Right renal pelvis (tissue), 4 donors: ENCODE measurements around the gene PLEKHF1. TPM values are rescaled to one million over a fixed set of nuclear protein-coding genes. Genes with fewer than 3 reads are reported as not detected.
"Not testable (repeated sequence)": the region's sequence is repeated elsewhere in the genome, so short reads cannot be mapped to it uniquely, and the experiment has no call there.

Experiments used
- DNase-seq, 4 donors: peaks; one replicate each; pipeline ENCODE4 v3.0.0-alpha.2; 2013; ENCODE audit warnings: low read depth in 4 of 4, low spot score in 3 of 4, missing footprints in 1 of 4
- polyA plus RNA-seq, 4 donors: library from polyadenylated mRNA; unstranded; fragments of 120-200 nt; gene quantifications; one replicate each; pipeline ENCODE4 v1.2.1, GENCODE V29; 2013; ENCODE audit not compliant: insufficient read length in 4 of 4

PLEKHF1 gene, protein sequence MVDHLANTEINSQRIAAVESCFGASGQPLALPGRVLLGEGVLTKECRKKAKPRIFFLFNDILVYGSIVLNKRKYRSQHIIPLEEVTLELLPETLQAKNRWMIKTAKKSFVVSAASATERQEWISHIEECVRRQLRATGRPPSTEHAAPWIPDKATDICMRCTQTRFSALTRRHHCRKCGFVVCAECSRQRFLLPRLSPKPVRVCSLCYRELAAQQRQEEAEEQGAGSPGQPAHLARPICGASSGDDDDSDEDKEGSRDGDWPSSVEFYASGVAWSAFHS
- polyA plus RNA-seq: 1 to 10 TPM; 1.5 to 2.4 (median 1.5) TPM

DNA sequence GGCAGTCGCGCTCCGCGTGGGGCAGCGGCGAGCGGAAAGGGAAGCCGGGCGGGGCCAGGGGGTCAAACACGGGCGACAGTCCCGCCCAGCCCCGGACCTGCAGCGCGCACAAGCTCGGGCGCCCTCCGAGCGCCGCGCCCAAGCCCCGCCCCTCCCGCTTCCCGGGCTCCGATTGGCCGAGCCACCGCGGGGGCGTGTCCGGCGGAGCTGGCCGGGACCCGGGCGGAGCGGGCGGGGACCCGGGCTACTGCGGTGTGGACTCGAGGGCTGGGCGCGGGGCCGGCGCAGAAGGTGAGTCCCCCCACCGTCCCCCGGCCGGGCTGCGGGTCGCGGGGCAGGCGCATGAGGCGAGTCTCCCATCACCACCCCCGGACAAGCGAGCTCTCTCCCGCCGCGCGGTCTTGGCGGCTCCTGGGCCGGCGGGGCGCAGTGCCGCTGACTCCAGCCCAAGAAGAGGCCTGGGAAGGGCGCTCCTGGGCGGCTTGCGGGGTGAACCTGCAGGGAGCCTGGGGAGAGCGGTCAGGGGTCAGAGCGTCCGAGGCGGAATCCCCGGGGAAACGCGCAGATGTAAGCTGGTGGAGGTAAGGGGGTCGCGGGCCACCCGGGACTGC, at the start of gene PLEKHF1:
TSS of gene PLEKHF1 (plus strand) at position 247 of the 611 bp plus-strand sequence. CDS start 8,379 bp downstream, outside the sequence.
- peak; percentile 68 to 75 (median 70) for DNase-seq

DNA sequence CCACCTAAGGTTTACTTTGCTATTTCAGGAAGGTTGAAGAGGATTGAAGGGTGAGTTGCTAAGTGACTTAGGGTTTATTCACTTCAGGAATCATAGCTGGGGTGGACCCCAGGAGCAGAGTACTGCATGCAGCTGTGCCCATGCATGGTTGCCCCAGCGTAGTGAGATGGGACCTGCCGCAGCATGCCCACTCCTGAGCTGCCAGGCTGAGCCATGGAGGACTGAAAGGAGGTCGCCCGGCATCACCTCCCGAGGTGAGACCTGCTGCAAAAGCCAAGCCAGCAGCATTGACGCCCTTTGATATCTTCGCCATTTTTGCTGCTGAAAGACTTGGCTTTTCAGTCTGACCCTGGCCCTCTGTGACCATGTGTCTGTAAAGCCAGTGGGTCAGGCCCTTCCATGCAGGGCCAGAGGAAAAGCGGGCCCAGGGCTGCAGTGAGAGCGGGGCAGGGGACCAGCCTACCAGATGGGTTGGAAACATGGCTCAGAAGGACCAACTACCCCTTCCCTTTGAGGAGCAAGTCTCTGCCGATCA, 49.3 kb upstream of the PLEKHF1 start:
- DNase-seq: no peak

DNA sequence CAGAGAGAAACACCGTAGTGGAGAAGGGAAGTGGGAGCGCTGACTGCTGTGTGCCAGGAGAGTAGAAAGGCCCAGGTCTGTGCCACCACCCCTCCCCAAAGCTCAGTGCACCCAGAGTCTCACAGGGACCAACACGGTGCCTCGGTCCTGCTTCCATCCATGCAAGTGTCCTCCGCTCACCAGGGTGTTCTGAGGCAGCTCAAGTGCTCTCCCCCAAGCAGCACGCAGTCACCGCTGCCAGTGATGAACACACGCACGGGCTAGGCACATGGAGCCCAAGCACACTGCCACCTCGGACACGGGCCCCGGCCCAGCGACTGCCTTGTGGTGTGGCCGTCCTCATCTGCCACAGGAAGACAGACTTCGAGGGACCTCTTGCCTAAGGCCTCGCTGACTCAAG, 48.7 kb upstream of the PLEKHF1 start:
- DNase-seq: no peak

DNA sequence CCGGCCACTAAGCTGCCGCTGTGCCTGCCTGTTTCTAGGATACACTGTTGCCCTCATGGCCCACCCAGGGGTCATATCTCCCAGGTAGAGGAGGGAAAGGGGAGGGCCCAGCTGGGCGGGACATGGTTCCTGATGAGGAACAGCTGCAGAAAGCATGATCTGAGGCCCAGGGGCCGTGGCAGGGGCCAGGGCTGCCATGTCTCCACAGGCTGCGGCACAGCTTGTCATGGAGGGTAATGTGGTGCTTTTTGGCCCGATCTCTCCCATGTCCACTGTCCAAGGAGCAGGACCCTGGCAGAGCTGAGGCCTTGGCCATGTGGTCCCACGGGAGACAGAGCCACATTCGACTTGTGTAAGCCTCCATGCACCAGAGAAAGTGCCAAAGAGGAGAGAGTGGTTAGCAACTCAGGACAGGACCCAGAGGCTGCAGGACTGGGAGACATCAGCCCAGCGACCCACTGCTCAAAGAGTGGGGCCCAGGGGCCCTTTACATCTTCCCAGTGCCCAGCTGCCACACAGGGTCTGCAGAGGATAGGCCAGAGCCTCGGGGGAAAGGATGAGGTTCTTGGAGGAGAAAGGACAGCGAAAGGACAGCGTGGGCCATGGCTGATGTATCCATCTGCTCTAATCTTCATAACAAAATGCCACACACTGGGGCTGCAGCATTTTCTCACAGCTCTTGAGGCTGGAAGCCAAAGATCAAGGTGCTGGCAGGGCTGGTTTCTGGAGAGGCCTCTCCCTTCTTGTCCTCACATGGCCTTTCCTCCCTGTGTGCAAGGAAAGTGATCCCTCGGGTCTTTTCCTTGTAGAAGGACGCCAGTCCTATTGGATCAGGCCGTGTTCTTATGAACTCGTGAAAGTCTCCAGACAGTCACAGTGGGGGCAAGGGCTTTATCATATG, 47.6 kb upstream of the PLEKHF1 start:
- DNase-seq: no peak

DNA sequence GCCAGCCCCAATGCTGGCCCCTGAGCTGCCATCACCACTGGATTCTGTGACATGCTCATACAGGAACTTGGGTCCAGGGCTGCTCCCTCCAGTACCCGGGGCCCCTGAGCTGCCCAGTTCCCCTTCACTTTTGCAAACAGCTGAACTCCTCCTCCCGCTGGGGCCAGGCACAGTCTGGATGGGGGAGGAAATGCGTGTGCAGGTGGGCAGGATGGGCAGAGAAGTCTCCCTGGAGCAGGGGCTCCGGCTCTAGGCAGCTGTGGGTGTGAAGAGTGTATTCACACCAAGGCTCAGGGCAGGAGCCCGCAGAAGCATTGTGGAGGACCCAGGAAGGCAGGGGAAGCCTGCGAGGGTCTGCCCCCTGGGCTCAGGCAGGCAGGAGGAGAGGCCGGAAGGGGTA, 46.8 kb upstream of the PLEKHF1 start:
- DNase-seq: no peak

DNA sequence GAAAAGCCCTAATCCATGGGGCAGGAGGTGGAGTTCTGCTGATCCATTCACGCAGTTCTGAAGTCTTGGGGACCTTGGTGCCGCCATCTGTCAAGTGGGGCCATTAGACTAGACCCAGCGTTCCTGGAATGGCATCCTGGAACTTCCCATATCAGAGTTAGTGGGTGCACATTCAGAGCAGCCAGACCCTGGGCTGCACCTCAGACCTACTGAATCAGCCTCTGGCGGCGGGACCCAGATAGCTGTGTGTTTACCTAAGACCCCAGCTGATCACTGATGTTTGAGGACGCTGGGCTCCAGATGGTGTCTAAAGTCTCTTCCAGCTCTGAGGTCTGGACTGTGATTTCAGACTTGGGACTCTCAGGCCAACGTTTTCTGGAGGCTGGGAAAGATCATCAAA, 46.4 kb upstream of the PLEKHF1 start:
- DNase-seq: no peak

DNA sequence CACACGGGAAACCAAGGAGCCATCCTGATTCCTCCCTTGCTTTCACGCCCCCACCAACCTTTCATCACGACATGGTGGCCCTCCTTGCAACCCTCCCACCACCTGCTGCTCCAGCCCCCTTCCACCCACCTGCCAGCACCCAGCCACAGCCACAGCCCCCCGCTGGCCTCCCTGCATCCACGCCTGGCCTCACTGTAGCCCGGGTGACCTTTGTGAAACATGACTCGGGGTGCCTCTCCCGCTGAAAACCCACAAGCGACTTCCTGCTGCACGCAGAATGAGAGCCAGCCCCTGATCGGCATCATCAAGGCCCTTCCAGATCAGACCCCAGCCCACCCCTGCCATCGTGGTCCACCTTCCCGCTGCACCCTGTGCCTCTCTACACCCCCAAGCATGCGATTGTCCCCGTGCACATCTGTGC, 44.3 kb upstream of the PLEKHF1 start:
- no peak for DNase-seq

DNA sequence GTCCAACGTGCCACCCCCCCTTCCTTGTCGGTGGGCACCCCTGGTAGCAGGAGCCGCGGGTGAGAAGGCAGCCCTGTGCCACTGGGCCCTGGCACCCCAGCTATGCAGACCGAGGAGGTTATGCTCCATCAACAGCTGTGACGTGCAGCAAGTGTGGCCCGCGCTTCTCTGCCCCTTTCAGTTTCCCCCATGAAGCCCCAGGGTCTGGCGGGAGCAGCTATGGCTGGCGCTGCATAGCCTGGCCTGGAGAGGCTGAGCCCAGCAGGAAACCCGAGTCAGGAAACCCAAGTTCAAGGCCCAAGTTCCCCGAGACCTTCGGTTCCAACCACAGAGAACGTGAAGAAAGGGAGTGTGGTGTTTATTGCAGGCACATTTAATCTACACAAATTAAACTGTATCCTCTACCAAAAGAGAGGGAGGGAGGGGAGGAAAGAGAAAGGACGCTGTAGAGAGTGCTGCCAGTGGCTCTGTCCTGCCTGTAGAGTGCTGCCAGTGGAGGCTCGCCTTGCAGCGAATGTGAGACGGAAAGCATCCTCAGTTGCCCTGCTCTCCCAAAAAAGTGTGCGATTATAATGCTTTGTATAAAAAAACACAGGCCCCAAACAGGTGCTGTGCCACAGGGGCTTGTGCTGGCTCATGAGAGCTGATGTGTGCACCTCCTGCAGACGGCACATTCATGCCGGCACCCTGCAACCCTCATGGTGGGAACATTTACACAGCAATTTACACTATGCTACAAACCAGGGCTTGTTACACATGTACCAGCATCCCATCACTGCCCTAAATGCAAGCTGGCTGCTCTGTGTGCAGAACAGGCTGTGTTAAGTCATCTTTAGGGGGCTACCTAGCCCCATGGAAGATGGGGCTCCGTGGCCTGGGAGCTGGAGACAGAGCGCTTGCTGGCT, 42.8 kb upstream of the PLEKHF1 start:
- DNase-seq: no peak

DNA sequence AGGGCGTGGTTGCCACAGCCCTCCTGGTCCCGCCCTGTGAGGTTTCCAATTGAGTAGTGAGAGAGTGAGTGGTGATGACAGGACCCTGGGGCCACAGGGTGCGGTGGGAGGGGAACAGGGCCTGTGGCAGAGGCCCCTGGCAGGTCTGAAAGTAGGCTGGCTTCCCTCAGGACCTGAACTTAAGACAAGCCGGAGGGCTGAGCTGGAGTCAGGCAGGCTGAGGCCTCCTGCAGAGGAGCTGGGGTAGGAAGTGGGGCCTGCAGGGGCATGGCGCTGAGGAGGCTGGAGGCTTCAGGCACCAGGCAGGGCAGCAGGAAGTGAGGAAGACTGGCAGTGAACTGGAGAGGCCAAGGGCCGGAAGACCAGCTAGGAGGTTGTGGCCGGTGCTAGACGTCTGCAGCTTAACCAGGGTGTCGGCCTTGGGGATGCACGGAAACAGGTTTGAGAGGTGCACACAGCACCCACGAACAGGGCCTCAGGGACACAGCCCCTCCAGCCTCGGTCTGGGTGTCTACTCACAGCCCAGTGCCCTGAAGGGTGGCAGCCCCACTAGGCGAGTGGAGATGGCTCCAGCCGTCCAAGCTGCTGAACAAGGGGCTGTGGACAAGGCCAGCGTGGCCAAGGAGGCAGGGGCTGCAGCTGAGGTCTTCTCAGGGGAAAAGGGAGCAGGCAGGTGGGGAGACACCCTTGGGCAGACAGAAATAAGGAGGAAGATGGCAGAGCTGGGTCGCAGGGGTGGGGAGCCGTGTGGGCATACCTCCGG, 41.4 kb upstream of the PLEKHF1 start:
- DNase-seq: no peak

DNA sequence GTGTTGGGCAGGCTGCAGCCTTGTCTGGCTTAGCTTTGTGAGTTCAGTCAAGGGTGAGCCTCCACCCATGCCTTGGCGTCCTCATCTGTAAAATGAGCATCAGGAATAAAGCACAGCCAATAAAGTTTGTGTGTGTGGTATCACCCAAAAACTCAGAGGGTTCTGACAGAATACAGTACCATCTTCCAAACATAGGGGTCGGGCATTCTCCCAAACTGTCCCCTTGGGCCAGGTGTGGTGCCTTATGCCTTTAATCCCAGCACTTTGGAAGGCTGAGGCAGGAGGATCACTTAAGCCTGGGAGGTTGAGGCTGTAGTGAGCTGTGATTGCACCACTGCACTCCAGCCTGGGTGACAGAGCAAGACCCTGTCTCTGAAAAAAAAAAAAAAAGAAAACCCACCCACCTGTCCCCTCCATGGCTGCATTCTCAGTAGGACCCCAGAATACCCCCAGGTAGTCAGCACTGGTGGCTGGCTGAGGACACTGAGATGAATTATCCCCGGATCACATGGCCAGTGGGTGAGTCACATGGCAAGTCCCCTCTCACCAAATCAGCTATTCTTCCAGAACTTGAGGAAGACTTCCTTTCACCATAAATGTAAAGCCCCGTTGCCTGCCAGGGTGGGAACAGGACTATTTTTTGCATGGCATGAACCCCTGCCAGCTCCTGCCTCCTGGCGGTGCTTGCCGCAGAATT, 40.6 kb upstream of the PLEKHF1 start:
- DNase-seq: no peak

DNA sequence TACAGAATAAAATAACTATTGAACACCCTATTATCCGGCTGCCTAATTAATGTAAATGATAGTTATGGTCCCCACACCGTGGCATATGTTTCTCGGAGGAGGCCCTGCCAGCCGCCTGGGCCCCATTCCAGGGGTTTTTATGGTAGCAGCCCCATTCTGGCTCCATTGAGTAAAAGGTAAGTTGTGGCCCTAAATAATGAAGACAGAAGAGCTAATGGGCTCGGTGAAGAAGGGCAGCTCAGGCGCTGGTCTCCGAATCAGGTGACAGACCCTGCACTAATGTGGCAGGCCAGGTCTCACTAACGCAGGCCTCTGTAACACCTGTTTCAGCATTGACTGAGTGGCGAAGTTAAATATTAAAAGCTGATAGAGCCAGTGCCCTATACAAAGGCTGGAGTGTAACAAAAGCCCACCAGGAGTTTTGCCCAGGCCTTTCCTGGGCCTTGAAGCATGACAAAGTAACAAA, 40.0 kb upstream of the PLEKHF1 start:
- no peak for DNase-seq

DNA sequence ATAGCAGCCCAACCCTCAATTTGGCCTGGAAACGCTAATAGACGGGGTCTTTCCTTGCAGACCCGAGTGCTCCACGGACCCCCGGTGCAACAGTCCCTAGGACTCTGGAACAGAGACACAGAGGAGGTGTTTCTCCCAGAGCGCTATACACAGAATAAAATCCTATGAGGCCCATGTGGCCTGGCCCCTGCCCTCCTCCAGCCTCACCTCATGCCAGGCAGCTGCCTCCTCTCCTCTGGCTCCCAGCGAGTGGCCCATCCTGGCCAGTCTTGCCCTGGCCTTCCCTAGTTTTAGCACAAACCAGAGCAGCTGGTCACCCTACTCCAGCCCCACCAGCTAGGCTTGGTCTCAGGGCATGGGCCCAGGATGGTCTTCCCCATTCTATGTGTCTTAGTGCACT, 38.9 kb upstream of the PLEKHF1 start:
- no peak for DNase-seq

DNA sequence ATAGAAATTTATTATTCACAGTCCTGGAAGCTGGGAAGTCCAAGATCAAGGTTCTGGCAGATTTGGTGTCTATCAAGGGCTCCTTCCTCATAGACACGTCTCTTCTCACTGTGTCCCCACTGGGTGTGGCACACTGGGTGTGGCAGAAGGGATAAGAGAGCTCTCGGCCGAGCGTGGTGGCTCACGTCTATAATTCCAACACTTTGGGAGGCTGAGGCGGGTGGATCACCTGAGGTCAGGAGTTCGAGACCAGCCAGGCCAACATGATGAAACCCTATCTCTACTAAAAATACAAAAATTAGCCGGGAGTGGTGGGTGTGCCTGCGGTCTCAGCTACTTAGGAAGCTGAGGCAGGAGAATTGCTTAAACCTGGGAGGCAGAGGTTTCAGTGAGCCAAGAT, 38.4 kb upstream of the PLEKHF1 start:
- not testable (repeated sequence) for DNase-seq

DNA sequence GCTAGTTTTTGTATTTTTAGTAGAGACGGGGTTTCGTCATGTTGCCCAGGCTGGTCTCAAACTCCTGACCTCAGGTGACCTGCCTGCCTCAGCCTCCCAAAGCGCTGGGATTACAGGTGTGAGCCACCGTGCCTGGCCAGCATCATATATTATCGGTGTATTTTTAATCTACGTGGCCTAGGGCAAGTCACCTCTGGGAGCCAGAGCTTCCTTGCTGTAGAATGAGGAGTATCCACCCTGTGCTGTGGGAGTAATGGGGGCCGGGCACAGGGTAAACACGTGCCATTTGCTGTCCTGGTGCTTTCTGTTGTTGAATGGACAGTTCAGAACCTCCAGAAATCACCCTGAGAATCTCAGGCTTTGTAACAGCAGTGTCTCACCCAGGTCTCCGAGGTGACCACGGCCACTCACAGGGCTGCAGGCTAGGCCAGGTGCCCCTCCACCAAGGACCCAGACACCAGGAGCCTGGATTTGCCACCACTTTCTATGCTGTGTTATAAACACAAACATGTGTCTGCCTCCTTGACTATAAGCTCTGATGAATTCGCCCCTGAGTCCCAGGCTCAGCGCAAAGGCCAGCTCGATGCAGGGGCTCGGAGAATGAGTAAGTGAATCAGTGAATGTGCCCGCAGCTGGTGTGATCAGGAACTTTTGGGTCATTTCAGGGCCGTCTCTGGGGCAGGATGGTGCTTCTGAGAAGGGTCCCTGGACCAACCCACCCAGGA, 36.4 kb upstream of the PLEKHF1 start:
- no peak for DNase-seq

DNA sequence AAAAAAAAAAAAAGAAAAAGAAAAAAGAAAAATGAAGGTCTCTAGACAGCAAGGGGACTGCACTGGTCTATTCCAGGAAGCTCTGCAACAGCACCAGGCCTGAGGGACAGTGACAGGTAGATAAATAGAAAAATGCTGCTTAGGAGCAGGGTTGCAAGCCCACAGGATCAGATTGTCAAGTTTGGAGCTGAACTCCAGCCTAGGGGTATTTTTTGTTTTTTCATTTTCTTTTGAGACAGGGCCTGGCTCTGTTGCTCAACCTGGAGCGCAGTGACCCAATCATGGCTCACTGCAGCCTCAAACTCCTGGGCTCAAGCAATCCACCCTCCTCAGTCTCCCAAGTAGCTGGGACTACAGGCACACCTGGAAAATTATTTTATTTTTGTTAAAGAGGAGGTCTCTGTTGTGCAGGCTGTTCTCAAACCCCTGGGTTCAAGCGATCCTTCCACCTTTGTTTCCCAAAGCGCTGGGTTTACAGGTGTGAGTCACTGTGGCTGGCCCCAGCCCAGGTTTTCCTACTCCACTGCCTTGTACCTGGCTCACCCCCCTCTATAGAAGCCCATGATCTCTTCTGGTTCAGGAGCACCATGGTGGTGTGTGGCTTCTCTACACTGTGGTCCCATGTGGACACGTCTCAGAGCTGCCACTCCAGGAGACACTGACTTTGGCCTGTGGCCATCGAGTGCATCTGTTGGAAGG, 35.3 kb upstream of the PLEKHF1 start:
- DNase-seq: no peak

DNA sequence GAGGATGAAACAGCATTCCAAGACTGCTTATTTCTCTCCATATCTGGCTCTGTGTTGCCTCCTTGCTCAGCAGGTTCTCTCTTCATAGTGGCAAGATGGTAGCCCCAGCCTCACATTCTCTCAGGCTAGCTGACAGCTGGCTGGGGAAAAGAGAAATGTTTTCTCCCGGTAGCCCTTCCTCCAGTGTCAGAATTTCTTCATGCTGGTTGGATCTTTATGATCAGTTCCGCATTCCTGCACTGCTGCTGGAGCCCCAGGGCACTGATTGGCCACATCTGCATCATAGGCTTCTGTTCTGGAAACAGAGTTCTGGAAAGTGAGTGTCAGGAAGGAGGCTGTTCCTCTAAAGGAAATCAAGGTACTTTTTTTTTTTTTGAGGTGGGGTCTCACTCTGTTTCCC, 34.6 kb upstream of the PLEKHF1 start:
- no peak for DNase-seq

DNA sequence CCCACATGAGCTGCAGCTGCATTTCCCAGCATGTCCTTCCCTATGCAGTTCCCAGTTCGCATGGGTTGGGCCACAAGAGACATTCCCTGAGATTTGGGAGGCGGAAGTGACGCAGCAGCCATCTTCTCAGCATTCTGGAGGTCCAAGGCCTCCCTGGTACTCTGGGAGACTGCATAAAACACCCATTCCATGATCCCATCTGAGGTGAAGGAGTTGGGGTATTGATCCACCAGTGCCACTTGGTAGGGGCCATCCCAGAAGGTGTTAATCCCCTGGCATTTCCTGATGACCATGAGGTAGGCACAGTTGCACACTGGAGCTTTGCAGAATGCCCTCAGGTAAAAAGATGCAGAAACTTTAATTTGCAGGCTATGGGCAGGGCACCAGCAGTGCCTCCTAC, 33.8 kb upstream of the PLEKHF1 start:
- DNase-seq: no peak
